GM20431 (cell line): ENCODE measurements around the gene NCBP1.

Experiments
- in situ Hi-C: fragments of 300-500 bp; cut with MseI, MboI; formaldehyde crosslinking; loops from one replicate; pipeline ENCODE4 v1.15.0; 2020; ENCODE audit warnings: low sequenced_read_pairs; ENCODE audit not compliant: unreplicated experiment

NCBP1 gene

DNA sequence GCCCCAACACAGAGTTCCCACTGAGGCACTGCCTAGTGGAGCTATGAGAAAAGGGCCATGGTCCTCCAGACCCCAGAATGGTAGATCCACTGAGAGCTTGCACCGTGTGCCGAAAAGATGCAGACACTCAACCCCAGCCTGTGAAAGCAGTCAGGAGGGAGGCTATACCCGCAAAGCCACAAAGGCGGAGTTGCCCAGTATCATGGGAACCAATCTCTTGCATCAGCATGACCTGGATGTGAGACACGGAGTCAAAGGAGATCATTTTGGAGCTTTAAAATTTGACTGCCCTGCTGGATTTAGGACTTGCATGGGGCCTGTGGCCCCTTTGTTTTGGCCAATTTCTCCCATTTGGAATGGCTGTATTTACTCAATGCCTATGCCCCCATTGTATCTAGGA lies 11.1 kb upstream of the NCBP1 start:
- in situ Hi-C loops = loop anchor here (25.0 kb wide), 1 partner anchor 760 kb away; the partner anchor contains the start of gene ZNF782

DNA sequence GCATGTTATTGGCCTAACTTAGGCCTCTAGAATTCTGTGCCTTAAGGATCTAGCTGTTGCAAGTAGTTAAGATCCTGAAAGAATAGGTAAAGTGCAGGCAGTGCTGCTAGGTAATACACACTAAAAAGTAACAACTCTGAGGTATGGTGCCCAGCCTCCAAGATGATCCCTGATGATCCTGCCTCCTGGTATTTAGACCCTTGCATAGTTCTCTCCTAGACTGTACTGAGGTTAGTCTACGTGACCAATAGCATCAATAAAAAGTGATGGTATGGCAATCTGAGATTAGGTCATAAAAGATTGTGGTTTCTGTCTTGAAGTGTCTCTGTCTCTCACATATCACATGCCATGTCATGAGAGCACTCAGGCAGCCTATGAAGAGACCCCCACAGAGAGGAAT lies 9.7 kb upstream of the NCBP1 start:
- in situ Hi-C loops = loop anchor here (25.0 kb wide), 1 partner anchor 762 kb away; the partner anchor contains the start of gene ZNF782

DNA sequence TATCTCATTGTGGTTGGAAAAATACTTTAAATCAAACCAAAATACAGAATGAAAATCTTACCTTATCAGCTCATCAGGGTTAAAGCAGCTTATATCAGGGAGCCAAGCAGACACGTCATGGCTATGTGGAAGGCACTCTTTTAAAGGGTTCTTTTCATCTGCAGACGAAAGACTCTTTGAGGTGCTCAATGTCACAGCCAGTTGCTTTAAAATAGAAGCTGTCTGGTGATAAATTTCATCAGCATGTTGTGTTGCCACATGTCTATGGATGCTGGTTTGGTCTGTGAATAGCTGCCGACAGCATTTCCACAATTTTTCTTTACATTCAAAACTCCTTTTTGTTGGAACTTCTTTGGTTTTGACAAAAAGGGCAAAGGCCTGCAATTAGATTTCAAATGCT lies 8.0 kb upstream of the NCBP1 start:
- in situ Hi-C loops = no loop called here

DNA sequence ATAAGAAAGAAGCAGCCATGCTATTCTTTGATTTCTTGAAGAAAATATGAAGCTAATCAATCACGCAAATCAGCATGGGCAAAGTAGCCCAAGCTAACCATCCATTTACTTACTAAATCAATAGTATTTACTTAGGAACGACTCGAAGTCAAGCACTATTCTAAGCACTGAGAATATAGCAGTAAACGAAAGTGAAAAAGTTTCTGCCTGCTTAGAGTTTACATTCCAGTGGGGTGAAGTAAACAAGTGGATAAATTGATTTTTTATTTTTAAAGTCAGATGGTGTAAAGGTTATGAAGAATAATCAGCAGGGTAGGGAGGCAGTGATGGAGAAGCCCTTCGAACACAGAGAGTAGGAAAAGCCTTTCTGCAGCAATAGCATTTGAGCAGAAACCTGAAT lies 6.0 kb upstream of the NCBP1 start:
- in situ Hi-C loops = no loop called here

DNA sequence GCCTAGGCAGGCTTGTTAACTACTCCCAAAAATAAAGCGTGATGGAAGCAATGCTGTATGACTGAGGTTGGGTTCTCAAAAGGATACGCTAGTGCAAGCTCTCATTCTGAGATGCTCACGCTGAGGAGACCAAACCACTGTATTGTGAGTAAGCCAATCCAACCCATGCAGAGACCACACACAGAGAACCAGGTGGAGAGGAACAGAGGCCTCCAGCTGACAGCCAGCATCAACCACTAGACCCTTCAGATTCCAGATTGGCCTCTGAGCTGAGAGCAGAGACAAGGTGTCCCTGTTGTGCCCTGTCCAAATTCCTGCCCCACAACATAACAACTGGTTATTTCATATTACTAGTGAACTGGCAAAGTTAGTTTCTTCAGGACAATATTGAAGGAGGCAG lies 5.0 kb upstream of the NCBP1 start:
- in situ Hi-C loops = no loop called here

DNA sequence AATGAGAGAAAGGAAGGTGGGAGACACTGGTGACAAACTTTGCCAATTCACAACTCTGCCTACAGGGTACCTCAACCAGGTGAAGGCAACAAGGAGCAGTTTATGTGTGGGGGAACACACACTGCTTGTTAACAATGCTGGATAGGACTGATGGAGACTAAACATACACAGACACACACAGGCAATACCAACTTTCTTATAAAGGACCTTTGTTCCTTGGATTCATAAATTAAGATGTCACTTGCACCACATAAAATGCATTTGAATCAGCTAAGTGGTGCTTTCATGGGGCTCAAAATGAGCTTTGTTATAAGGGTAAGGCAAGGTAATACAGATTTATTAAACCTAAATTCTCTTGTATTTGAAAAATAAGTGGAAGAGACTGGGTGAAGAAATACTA lies 4.5 kb upstream of the NCBP1 start:
- in situ Hi-C loops = no loop called here

DNA sequence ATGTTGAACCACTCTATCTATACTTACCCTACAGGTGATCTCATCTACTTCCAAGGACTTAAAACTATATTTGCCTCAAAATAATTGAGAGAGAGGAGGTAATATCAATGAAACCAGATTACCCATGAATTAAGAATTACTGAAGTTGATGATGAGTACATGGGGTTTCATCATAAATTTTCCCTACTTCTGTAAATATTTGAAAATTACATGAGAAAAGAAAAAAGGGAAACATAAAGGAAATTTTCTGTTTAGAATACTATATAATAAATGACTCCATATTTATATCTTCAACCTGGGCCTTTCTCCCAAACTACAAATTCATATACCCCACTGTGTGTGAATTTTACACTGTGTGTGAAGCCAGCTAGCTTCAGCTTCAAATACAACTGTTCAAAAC lies 3.0 kb upstream of the NCBP1 start:
- in situ Hi-C loops = no loop called here

DNA sequence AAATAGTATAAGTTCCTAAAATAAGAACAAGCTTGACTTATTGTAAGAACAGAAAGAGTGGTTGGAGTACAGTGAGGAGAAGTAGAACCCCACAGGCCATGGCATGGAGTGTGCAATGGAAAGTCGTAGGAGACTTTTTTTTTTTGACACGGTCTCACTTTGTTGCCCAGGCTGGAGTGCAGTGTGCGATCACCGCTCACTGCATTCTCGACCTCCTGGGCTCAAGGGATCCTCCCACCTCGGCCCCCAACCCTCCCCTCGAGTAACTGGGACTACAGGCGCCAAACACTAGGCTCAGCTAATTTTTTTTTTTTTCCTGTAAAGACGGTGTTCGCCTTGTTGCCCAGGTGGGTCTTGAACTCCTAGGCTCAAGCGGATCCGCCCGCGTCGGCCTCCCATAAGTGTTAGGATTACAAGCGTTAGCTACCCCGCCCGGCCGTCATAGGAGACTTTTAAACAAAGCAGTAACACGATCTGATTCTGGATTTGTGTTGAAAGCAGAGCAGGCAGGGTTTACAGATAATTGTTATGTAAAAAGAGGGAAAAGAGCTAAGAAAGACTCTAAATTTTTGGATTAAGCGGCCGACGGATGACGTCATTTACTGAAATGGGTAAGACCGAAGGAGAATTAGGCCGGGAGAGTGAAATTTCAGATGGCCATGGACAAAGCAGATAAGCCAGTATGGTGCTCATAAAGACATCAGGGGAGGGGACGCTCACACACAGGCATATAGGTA lies 1.2 kb upstream of the NCBP1 start:
- in situ Hi-C loops = no loop called here

DNA sequence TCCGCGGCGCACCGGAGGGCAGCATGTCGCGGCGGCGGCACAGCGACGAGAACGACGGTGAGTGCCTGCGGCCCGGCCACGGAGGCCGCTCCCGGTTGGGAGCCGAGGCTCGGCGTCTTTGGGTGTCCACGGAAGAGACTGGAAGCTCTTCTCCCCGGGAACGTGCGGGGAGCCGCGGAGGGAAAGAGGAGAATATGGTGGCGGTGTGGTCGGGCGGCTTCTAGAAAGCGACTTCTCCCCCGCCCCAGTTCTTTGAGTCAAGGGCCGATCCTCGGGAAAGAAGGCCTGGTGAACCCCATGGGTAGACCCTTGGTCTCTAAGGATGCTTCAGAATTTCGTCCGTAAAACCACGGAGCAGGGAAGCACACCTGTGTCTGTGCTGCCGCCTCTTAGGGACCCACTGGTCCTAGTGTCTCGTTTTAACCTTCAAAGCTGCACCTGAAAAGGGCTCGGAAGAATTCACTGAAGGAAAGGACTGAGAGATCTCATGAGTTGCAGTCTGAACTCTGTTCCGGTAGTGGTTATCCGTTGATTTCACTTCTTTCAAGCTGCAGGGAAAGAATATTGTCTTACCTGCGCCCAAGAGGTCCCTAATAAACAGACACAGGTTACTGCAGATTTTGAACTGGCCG lies 354 bp downstream of the NCBP1 start:
- in situ Hi-C loops = no loop called here

DNA sequence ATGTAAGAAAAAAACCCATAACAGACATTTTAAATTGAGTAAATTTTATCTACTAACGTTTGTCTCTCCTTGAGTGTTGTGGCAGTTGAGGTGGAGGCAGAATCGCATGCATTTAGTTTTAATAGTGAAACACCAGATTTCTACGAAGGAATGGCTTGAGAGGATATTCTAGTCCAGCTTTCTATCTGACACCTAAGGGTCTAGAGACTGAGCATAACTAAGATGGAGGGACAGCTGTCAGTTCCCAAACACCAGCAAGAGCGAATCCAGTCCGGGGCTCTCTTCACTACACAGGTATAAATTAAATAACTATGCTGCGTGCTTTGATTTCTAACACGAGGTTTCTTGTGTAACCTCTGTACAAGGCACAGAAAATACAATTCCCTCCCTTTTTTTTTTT lies 1.4 kb downstream of the NCBP1 start:
- in situ Hi-C loops = no loop called here

DNA sequence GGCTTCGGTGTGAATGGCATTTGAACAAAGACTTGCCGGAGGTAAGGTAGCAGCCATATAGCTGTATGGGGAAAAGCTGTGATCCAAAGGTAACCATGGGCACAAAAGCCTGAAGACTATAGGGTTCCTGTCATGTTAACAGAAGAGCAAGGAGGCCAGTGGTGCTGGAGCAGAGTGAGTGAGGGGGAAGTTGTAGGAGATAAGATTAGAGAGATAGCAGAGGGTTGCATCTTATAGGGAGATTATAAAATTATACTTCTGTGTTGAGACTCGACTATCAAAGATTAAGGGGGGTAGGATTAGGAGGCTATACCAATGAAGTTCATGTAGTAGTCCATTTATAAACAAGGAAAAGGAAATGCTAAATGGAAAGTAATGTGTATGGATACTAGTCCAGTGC lies 3.3 kb downstream of the NCBP1 start:
- in situ Hi-C loops = no loop called here

DNA sequence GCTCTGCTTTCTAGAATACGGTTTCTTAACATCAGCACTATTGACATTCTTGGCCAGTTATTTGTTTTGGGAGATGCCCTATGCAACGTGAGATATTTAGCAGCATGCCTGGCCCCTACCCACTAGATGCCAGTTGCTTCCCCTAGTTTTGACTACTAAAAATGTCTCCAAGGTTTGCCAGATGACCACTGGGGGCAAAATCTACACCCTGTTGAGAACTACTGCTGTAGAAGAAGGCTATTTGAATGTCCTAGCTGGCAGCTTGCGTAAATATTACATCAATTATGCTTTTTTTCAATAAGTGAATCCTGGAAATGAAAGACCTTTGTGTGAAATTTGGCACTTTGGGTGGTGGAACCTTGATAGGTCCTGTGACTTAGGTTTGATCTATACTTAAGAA lies 5.0 kb downstream of the NCBP1 start:
- in situ Hi-C loops = no loop called here

DNA sequence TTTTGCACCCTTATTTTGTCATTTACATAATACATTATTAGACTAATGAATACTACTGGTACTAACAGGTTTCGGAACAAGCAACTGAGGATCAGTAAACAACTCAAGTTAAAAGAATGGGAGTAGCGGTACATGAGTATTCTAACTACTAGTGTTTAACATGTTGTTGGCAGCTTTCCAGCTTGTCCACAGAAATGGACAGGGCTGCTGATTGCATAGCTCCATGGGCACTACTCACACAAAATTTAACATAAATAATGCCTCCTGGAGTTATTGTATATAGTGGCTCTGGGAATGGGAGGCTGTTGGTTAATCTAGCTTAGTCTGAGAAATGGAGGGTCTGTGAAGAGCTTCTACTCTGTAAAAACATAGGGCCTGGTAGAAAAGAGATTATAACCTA lies 6.7 kb downstream of the NCBP1 start:
- in situ Hi-C loops = no loop called here

DNA sequence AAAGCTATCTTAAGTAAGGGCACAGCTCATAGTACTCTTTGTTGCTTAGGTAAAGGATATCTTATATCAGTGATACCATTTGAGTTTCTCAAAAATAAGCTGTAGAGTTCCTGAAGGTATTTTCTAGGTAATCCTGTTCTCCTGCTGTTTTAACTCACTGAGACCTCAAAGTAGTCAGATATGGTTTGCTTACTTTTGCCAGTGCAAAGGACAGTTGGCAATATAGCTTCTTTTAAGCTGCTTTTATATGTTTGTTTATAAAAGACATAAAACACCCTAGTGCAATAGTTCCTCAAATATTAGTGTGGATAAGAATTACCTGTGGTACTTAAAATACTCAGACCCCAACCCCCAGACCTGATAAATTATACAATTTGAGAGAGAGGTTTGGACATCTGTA lies 12.1 kb downstream of the NCBP1 start:
- in situ Hi-C loops = no loop called here

DNA sequence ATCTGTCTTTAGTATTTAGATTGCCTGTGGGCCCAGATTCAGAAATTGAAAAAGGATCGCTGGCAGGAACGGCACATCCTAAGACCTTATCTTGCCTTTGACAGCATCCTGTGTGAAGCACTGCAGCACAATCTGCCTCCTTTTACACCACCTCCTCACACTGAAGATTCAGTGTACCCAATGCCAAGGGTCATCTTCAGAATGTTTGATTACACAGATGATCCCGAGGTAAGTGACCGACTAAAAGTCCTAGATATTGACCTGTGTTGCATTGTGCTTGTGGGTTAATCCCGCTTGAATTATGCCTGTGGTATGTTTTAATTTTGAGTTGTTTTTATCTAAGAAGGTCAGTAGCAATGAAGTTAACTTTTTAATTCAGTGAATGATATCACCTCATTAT lies 14.4 kb downstream of the NCBP1 start:
- in situ Hi-C loops = no loop called here

DNA sequence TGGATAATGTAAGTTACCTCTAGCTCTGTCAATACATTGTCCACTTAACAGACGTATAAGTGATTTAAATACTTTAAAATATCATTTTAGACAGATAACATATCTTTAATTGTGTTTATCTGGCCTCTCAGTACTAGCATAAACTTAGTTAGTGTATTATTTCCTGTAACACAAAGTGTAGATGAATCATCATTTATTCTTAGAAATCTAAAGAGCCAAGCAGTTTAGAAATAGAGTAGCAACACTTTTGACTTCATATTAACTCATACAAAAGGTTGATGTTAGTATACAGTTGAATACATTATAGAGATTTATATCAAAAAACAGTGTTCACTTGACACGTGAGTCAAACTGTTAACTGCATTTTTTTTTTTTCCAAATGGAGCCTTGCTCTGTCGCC lies 18.0 kb downstream of the NCBP1 start:
- in situ Hi-C loops = no loop called here

DNA sequence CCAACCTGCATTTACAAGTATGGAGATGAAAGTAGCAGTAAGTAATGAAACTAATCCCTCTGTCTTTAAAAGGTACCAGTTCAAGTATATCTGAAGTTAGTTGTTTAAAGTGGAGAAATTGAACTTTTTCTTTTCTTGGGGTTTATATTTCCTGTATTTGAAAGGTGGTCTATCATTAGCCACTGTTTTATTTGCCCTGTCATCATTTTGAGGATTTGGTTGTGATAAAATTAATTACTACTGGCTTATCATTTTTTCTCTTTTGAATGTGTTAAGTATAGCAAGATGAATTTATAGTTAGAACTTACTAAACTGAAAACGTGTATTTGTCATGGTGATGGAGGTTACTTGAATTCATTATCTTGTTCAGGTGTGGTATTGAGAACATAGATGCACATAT lies 25.1 kb downstream of the NCBP1 start:
- in situ Hi-C loops = no loop called here

DNA sequence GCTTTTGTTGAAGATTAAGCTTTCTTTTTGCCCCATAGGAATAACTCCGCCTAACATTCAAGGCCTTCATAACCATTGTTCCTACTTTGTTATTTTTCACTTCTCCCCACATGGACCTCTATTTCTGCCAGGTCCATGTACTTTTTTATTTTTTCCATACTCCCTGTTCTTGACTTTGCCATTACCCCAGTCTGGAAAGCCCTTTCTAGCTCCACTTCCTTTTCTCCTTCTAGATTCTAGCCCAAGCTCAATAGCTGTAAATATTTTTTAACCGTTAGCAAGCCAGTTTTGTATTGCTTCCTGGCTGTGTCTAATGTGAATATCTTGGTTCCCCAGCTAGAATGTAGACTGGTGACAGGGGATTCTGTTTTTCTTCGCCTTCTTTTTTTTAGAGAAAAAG lies 26.1 kb downstream of the NCBP1 start:
- in situ Hi-C loops = no loop called here

DNA sequence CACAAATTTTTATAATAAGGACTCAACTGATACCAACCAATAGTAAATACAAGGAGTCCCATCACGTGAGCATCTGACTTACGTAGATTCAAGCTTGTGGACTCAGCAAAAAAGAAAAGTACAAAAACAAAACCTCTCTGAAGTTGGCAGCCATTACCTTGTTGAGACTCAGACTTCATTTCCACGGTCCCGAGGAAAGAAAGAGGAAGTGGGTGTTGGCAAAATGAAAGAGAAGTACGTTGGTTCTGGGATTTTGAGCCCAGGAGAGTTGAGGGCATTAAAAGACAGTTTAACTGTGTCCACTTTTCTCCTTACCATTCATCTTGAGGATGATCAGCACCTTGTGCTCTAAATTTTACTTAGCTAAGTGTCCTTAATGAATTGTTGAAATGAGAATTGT lies 26.7 kb downstream of the NCBP1 start:
- in situ Hi-C loops = no loop called here

DNA sequence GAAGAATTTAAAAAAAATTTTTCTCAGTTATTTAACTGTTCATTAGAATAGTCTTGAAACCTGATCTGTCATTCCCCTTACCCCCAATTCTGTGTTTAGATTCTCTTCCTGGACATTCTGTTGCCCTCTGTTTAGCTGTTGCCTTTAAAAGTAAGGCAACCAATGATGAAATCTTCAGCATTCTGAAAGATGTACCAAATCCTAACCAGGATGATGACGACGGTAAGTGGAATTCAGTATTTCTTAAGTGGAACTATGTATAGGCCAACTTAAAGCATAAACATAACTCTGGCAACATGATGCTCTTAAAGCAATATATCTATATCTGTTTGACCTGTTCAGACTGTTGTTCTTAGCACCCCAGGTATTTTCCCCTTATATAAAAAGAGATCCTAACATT lies 27.2 kb downstream of the NCBP1 start:
- in situ Hi-C loops = no loop called here

DNA sequence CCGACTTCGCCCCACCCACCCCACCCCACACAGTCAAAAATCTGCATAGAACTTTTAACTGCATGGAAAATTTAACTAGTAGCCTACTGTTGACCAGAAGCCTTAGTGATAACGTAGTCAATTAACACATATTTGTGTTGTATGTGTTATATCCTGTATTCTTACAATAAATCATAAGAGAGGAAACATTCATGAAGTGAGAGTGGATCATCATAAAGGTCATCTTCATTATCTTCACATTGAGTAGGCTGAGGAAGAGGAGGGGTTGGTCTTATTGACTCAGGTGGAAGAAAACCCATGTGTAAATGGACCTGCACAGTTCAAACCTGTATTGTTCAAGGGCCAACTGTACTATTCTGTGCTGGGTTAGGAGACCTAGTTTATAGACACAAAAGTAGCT lies 32.1 kb downstream of the NCBP1 start:
- in situ Hi-C loops = no loop called here
